ENCODE results near the gene ATP10A. TPM values are rescaled to one million over a fixed set of nuclear protein-coding genes. Genes with fewer than 3 reads are reported as not detected.

Gene ATP10A
- total RNA-seq, 4 donors from 2014 or later, result 3.8 to 7.1 (median 5.2) TPM

DNA sequence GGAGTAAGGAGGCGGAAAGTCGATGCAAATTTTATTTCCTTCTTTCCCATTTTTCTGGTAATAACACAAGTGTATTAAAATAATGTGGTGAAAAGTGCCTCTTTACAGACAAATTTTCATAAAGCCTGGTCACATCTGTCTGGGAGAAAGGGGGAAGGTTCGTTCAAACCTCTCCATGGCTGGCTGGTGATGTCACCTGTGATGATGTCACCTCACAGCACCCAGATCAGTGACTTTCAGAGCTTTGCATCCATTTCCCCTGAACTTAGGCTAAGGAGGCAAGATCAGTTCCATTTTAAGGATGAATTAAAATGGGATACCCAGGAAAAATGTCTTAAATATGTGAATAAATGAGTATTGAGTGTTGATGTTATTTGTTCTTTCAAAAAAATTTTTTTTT is 34.1 kb downstream of the ATP10A start:
- no peak for DNase-seq (ENCODE audit: low spot score in 2 of 2)
- no peak for TF ChIP-seq POLR2AphosphoS5 (IDR thresholded peaks at IDR 0.05)
- TF ChIP-seq, protein P1, sequence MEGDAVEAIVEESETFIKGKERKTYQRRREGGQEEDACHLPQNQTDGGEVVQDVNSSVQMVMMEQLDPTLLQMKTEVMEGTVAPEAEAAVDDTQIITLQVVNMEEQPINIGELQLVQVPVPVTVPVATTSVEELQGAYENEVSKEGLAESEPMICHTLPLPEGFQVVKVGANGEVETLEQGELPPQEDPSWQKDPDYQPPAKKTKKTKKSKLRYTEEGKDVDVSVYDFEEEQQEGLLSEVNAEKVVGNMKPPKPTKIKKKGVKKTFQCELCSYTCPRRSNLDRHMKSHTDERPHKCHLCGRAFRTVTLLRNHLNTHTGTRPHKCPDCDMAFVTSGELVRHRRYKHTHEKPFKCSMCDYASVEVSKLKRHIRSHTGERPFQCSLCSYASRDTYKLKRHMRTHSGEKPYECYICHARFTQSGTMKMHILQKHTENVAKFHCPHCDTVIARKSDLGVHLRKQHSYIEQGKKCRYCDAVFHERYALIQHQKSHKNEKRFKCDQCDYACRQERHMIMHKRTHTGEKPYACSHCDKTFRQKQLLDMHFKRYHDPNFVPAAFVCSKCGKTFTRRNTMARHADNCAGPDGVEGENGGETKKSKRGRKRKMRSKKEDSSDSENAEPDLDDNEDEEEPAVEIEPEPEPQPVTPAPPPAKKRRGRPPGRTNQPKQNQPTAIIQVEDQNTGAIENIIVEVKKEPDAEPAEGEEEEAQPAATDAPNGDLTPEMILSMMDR (IDR thresholded peaks at IDR 0.05), result no peak
- no peak for TF ChIP-seq POLR2A (IDR thresholded peaks at IDR 0.05)
- TF ChIP-seq EP300 (IDR thresholded peaks at IDR 0.05), result no peak
- no peak overlapping the region for H3K27ac ChIP-seq
- no peaks in the 10 kb centered on the region for H3K9me3 ChIP-seq
- peaks cover 9% of the 10 kb centered on the region for H3K4me1 ChIP-seq
- WGBS, result 82% methylated on average over 3 of the region's 3 CpGs
- H3K36me3 ChIP-seq, result no peaks in the 10 kb centered on the region
- H3K4me3 ChIP-seq, result no peak overlapping the region
- no peaks in the 10 kb centered on the region for H3K27me3 ChIP-seq

GRCh38 chr15:25825207-25825606 is 37.9 kb downstream of the ATP10A start:
- TF ChIP-seq POLR2AphosphoS5 (IDR thresholded peaks at IDR 0.05) (no peak), EP300 (IDR thresholded peaks at IDR 0.05) (no peak), POLR2A (IDR thresholded peaks at IDR 0.05) (no peak)
- TF ChIP-seq, protein P1 (IDR thresholded peaks at IDR 0.05), result no peak
- H3K27me3 ChIP-seq, result no peaks in the 10 kb centered on the region
- H3K9me3 ChIP-seq, result no peaks in the 10 kb centered on the region
- no peaks in the 10 kb centered on the region for H3K36me3 ChIP-seq
- H3K27ac ChIP-seq, result no peak overlapping the region
- H3K4me3 ChIP-seq, result no peak overlapping the region
- no peak for DNase-seq (ENCODE audit: low spot score in 2 of 2)
- peaks cover 3% of the 10 kb centered on the region for H3K4me1 ChIP-seq

GRCh38 chr15:25824618-25825017 is 38.5 kb downstream of the ATP10A start:
- Histone ChIP-seq H3K36me3 (no peaks in the 10 kb centered on the region), H3K9me3 (no peaks in the 10 kb centered on the region), H3K4me3 (no peak overlapping the region), H3K4me1 (no peaks in the 10 kb centered on the region), H3K27me3 (no peaks in the 10 kb centered on the region), H3K27ac (no peak overlapping the region)
- DNase-seq (ENCODE audit: low spot score in 2 of 2), result no peak
- WGBS, result 76% methylated on average over 6 of the region's 6 CpGs
- TF ChIP-seq EP300 (IDR thresholded peaks at IDR 0.05) (no peak), POLR2A (IDR thresholded peaks at IDR 0.05) (no peak), POLR2AphosphoS5 (IDR thresholded peaks at IDR 0.05) (no peak)
- TF ChIP-seq, protein P1 (IDR thresholded peaks at IDR 0.05), result no peak

DNA sequence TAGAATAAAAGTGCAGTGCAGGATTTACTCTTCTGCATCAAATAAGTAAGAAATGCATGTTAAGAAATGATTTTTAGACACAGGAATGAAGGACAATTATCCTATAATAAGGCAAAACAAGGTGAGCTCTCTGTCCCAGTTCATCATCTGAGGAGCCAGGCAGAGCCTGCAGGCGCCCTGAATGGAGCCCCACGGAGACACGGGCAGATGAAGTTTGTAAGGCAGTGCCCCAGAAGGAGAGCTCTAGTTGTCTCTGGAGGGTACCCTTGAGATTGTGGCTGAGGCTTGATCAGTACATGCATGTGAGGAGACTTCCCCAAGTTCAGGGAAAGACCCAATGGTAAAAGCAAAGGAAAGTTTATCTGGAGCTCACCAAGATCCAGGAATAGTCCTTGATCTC is 50.3 kb downstream of the ATP10A start:
- no peak overlapping the region for H3K4me3 ChIP-seq
- no peak overlapping the region for H3K27ac ChIP-seq
- no peaks in the 10 kb centered on the region for H3K9me3 ChIP-seq
- no peaks in the 10 kb centered on the region for H3K36me3 ChIP-seq
- no peaks in the 10 kb centered on the region for H3K27me3 ChIP-seq
- H3K4me1 ChIP-seq, result peaks cover 2% of the 10 kb centered on the region
- DNase-seq (ENCODE audit: low spot score in 2 of 2), result no peak
- WGBS, result 79% methylated on average over 3 of the region's 3 CpGs
- TF ChIP-seq, protein P1 (IDR thresholded peaks at IDR 0.05), result no peak
- TF ChIP-seq EP300 (IDR thresholded peaks at IDR 0.05), result no peak
- TF ChIP-seq POLR2A (IDR thresholded peaks at IDR 0.05), result no peak

GRCh38 chr15:25812073-25812472 is 51.1 kb downstream of the ATP10A start:
- H3K4me3 ChIP-seq, result no peak overlapping the region
- no peak overlapping the region for H3K27ac ChIP-seq
- TF ChIP-seq POLR2AphosphoS5 (IDR thresholded peaks at IDR 0.05), result no peak
- TF ChIP-seq, protein P1 (IDR thresholded peaks at IDR 0.05), result no peak
- TF ChIP-seq POLR2A (IDR thresholded peaks at IDR 0.05), result no peak
- TF ChIP-seq EP300 (IDR thresholded peaks at IDR 0.05), result no peak
- H3K4me1 ChIP-seq, result peaks cover 2% of the 10 kb centered on the region
- no peaks in the 10 kb centered on the region for H3K27me3 ChIP-seq
- no peaks in the 10 kb centered on the region for H3K36me3 ChIP-seq
- 83% methylated on average over 4 of the region's 4 CpGs for WGBS
- no peaks in the 10 kb centered on the region for H3K9me3 ChIP-seq
- no peak for DNase-seq (ENCODE audit: low spot score in 2 of 2)
